Adrenal gland (tissue), 5 donors: ENCODE data around the gene GIMAP5.

Source experiments
- POLR2A ChIP-seq, 2 donors: fragments of 450-650 bp; IDR thresholded peaks; one replicate each; pipeline ENCODE4 v1.6.1; 2017; ENCODE audit warnings: antibody characterized with exemption in 2 of 2, mild to moderate bottlenecking in 2 of 2, moderate library complexity in 1 of 2
- TF ChIP-seq, protein P1 (sequence below), 6 experiments: fragments of 450-650 bp in 4 of 6; fragments of 200-600 bp in 2 of 6; sonication (generic) in 1 of 6; IDR thresholded peaks; 1 replicate in 5 of 6; 2 replicates in 1 of 6; pipeline versions ENCODE4 v1.5.1 to v1.8.0; 2016 to 2021; ENCODE audit warnings: antibody characterized with exemption in 6 of 6, mild to moderate bottlenecking in 2 of 6, moderate library complexity in 1 of 6
- donor health status: DM: no; HTN: no; CAD: no.

DNA sequence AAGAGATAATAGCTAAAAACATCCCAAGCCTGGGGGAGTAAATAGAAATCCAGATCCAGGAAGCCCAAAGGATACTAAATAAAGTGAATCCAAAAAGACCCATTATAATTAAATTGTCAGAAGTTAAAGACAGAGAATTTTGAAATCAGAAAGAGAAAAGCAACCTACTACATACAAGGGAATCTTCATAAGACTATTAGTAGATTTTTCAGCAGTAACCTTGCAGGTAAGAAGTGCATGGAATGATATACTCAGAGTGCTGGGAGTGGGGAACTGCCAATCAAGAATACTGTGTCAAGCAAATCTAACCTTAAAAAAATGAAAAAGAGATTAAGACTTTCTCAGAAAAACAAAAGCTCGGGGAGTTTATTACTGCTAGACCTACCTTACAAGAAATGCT is 34.0 kb upstream of the GIMAP5 start:
- TF ChIP-seq, protein P1, sequence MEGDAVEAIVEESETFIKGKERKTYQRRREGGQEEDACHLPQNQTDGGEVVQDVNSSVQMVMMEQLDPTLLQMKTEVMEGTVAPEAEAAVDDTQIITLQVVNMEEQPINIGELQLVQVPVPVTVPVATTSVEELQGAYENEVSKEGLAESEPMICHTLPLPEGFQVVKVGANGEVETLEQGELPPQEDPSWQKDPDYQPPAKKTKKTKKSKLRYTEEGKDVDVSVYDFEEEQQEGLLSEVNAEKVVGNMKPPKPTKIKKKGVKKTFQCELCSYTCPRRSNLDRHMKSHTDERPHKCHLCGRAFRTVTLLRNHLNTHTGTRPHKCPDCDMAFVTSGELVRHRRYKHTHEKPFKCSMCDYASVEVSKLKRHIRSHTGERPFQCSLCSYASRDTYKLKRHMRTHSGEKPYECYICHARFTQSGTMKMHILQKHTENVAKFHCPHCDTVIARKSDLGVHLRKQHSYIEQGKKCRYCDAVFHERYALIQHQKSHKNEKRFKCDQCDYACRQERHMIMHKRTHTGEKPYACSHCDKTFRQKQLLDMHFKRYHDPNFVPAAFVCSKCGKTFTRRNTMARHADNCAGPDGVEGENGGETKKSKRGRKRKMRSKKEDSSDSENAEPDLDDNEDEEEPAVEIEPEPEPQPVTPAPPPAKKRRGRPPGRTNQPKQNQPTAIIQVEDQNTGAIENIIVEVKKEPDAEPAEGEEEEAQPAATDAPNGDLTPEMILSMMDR (IDR thresholded peaks at IDR 0.05) = no peak
- TF ChIP-seq POLR2A (IDR thresholded peaks at IDR 0.05) = no peak
